ENCODE data around the gene CAMK1D. TPM values are rescaled to one million over a fixed set of nuclear protein-coding genes. Genes with fewer than 3 reads are reported as not detected.

CAMK1D gene
- total and polyA plus RNA-seq, 2 donors (not counting 3 experiments of a cell fraction or from before 2014, with no cell fraction given): 0.37 to 4.2 TPM

DNA sequence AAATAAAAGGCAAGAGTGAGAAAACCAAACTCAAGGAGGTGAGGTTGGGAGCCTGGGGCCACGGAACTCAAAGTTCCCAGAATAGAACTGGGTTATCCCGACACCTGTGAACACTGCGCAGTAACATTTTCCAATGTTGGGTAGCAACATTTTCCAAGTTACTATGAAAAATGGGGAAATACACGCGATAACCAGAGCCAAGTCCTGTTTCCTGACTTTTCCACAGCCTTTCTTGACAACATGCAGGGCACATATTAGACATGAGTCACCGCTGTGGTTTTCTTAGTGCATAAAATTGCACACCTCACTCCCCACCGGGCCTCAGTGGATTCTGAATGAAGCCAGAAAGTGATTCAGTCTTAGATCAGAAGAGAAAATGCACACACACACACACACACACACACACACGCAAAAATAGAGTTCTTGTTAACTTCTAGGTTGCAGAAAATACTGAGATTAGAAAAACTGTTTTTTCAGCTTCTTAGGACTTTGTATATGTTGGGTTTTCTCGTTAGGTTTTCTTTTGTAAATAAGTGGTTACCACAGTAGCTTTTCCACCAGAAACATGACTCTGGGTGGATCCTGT lies 70.0 kb downstream of the CAMK1D start:
- intact Hi-C loops (cut with micrococcal nuclease) (no loop called here), dilution Hi-C loops (cut with MboI; ENCODE audit: extremely low pct_ligation_motif_present, low sequenced_read_pairs) (no loop called here)
- no peaks in the 10 kb centered on the region for H3K9me3 ChIP-seq (replicated peaks; ENCODE audit: control insufficient read depth, insufficient read depth, low read length)
- ChIA-PET POLR2A (no interaction called here), CTCF (interaction anchor here (0.6 kb wide), 1 partner anchor 71 kb away, joined by 3 read pairs; no protein-coding TSS in a partner anchor)
- FAIRE-seq: peak; percentile 38
- no peak overlapping the region for H2AFZ ChIP-seq (ENCODE audit: low read depth, low read length)
- DNase-seq (ENCODE audit: low read depth, low spot score): peak; percentile 61
- peaks cover 4% of the 10 kb centered on the region for H3K4me1 ChIP-seq (ENCODE audit: control insufficient read depth, extremely low read depth, insufficient read depth, low read length)
- no peaks in the 10 kb centered on the region for H3K79me2 ChIP-seq (ENCODE audit: control insufficient read depth, insufficient read depth, low read length)
- H3K27ac ChIP-seq (ENCODE audit: insufficient read depth, low read depth, low read length): no peak overlapping the region
- no peak overlapping the region for H3K4me2 ChIP-seq (ENCODE audit: insufficient read depth, low read length)
- no TSS peak for BruUV-seq (replicated peaks)
- H4K20me1 ChIP-seq (replicated peaks; ENCODE audit: control insufficient read depth, extremely low read depth, insufficient read depth, low read length): no peaks in the 10 kb centered on the region
- H3K4me3 ChIP-seq (replicated peaks in 1 of 3; ENCODE audit: insufficient read depth in 1 of 3, low read depth in 1 of 3, low read length in 3 of 3): no peak overlapping the region
- H3K9ac ChIP-seq (replicated peaks; ENCODE audit: extremely low read depth, insufficient read depth, low read length): no peak overlapping the region
- no peaks in the 10 kb centered on the region for H3K27me3 ChIP-seq (ENCODE audit: control insufficient read depth in 2 of 2, insufficient read depth in 2 of 2, low read length in 2 of 2)
- H3K36me3 ChIP-seq (ENCODE audit: control insufficient read depth in 2 of 2, extremely low read depth in 1 of 2, insufficient read depth in 2 of 2, low read length in 2 of 2): no peaks in the 10 kb centered on the region
- no peaks in the 10 kb centered on the region for H3K9me1 ChIP-seq (replicated peaks; ENCODE audit: control insufficient read depth, extremely low read depth, insufficient read depth, low read length)
- TF ChIP-seq JUN (IDR thresholded peaks at IDR 0.05; ENCODE audit: borderline replicate concordance, insufficient read depth, insufficient read length, low read depth) (peak; percentile 23), FOS (IDR thresholded peaks at IDR 0.05; ENCODE audit: borderline replicate concordance, insufficient read depth, low read length) (peak; percentile 84), GATA2 (IDR thresholded peaks at IDR 0.05; ENCODE audit: insufficient read depth, insufficient read length, low read depth, low read length) (peak; percentile 17), POLR2A (IDR thresholded peaks at IDR 0.05; ENCODE audit: low read depth, low read length) (no peak), EZH2 (IDR thresholded peaks at IDR 0.05; ENCODE audit: borderline replicate concordance, low read depth, low read length, severe bottlenecking) (no peak)

DNA sequence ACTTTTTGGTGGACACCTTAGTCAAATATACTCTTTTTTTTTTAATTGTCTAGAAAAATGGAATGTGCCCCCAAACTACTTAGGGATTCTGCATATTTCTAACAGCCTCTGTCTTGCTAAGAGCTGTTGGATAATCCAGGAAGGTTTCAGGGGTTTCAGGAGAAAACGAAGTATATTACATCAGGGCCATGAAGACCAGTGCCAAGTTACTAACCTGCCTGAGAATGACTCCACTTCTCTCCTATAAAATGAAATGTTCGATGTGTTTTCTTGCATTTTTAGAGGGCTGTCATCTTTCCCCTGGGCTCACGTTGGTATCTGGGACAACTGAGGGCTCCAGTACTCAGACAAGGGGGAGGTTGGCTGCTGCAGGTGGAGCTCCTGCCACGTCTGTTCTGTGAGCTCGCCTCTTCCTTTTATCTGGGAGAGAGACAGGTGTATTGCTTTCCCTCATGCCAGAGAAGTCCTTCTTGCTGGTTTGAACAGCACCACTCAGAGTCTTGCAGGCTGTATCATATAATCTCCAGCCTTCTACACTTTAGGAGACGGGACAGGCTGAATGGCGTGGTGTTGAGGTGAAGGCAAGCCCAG lies 71.3 kb downstream of the CAMK1D start:
- Histone ChIP-seq H3K27ac (ENCODE audit: insufficient read depth, low read depth, low read length) (no peak overlapping the region), H2AFZ (ENCODE audit: low read depth, low read length) (no peak overlapping the region), H3K4me2 (ENCODE audit: insufficient read depth, low read length) (no peak overlapping the region), H3K4me1 (ENCODE audit: control insufficient read depth, extremely low read depth, insufficient read depth, low read length) (peaks cover 4% of the 10 kb centered on the region), H3K9me1 (replicated peaks; ENCODE audit: control insufficient read depth, extremely low read depth, insufficient read depth, low read length) (no peaks in the 10 kb centered on the region), H3K36me3 (ENCODE audit: control insufficient read depth in 2 of 2, extremely low read depth in 1 of 2, insufficient read depth in 2 of 2, low read length in 2 of 2) (no peaks in the 10 kb centered on the region), H3K9ac (replicated peaks; ENCODE audit: extremely low read depth, insufficient read depth, low read length) (no peak overlapping the region), H3K79me2 (ENCODE audit: control insufficient read depth, insufficient read depth, low read length) (no peaks in the 10 kb centered on the region), H3K4me3 (replicated peaks in 1 of 3; ENCODE audit: insufficient read depth in 1 of 3, low read depth in 1 of 3, low read length in 3 of 3) (no peak overlapping the region), H3K27me3 (ENCODE audit: control insufficient read depth in 2 of 2, insufficient read depth in 2 of 2, low read length in 2 of 2) (no peaks in the 10 kb centered on the region), H4K20me1 (replicated peaks; ENCODE audit: control insufficient read depth, extremely low read depth, insufficient read depth, low read length) (no peaks in the 10 kb centered on the region), H3K9me3 (replicated peaks; ENCODE audit: control insufficient read depth, insufficient read depth, low read length) (no peaks in the 10 kb centered on the region)
- DNase-seq (ENCODE audit: low read depth, low spot score) (no peak), FAIRE-seq (no peak)
- intact Hi-C loops (cut with micrococcal nuclease) (no loop called here), dilution Hi-C loops (cut with MboI; ENCODE audit: extremely low pct_ligation_motif_present, low sequenced_read_pairs) (no loop called here)
- no TSS peak for BruUV-seq (replicated peaks)
- ChIA-PET CTCF (interaction anchor here (1.2 kb wide), 1 partner anchor 236 kb away, joined by 3 read pairs; no protein-coding TSS in a partner anchor), POLR2A (no interaction called here)
- TF ChIP-seq JUN (IDR thresholded peaks at IDR 0.05; ENCODE audit: borderline replicate concordance, insufficient read depth, insufficient read length, low read depth) (no peak), POLR2A (IDR thresholded peaks at IDR 0.05; ENCODE audit: low read depth, low read length) (no peak), FOS (IDR thresholded peaks at IDR 0.05; ENCODE audit: borderline replicate concordance, insufficient read depth, low read length) (no peak), MYC (IDR thresholded peaks at IDR 0.05; ENCODE audit: low read depth, low read length) (no peak), POLR2AphosphoS5 (IDR thresholded peaks at IDR 0.05; ENCODE audit: insufficient read depth, low read depth, low read length) (no peak), EZH2 (IDR thresholded peaks at IDR 0.05; ENCODE audit: borderline replicate concordance, low read depth, low read length, severe bottlenecking) (no peak), GATA2 (IDR thresholded peaks at IDR 0.05; ENCODE audit: insufficient read depth, insufficient read length, low read depth, low read length) (no peak)
- TF ChIP-seq, protein P1, sequence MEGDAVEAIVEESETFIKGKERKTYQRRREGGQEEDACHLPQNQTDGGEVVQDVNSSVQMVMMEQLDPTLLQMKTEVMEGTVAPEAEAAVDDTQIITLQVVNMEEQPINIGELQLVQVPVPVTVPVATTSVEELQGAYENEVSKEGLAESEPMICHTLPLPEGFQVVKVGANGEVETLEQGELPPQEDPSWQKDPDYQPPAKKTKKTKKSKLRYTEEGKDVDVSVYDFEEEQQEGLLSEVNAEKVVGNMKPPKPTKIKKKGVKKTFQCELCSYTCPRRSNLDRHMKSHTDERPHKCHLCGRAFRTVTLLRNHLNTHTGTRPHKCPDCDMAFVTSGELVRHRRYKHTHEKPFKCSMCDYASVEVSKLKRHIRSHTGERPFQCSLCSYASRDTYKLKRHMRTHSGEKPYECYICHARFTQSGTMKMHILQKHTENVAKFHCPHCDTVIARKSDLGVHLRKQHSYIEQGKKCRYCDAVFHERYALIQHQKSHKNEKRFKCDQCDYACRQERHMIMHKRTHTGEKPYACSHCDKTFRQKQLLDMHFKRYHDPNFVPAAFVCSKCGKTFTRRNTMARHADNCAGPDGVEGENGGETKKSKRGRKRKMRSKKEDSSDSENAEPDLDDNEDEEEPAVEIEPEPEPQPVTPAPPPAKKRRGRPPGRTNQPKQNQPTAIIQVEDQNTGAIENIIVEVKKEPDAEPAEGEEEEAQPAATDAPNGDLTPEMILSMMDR (IDR thresholded peaks at IDR 0.05; ENCODE audit: extremely low read depth in 1 of 2, insufficient read depth in 1 of 2, low read depth in 1 of 2, low read length in 2 of 2): no peak
- TF ChIP-seq, protein P2, sequence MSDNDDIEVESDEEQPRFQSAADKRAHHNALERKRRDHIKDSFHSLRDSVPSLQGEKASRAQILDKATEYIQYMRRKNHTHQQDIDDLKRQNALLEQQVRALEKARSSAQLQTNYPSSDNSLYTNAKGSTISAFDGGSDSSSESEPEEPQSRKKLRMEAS (IDR thresholded peaks at IDR 0.05; ENCODE audit: insufficient read depth, insufficient read length): no peak

Data from endothelial cell of umbilical vein (primary cell).